ENCODE results near the gene L3HYPDH. TPM values are rescaled to one million over a fixed set of nuclear protein-coding genes. Genes with fewer than 3 reads are reported as not detected.

L3HYPDH gene
- polyA plus RNA-seq, 1 experiment = 28.0 TPM

DNA sequence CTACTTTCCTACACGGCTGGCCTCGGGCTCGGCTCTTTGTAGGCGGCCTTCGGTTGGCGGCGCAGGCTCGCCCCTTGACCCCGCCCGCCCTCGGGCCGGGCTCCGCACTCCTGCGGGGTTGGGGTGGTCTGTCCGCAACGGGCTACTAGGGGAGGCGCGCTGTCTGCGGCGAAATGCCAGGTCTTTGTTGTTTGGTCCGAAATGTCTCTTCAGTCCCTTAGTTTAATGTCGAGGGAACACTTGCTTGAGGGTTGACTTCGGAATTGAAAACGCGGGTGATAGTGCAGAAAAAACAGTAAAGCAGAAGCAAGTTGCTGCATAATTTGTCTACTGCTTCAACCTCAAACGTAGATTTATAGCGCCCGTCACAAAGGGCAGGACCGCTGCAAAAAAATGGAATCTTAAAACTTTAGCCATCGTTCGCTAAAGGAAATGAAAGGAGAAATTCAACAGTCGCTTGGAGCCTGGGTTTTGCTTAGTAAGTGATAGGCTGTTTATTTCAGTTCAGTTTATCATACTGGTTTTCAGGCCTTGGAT, 499 bp upstream of the L3HYPDH start:
- CTCF ChIA-PET = interaction anchor here (0.7 to 1.6 kb wide), 10 partner anchors 10 to 700 kb away, joined by 3 to 9 read pairs (median 4); partner anchors contain the start of gene GPR135
- Histone ChIP-seq H3K36me3 (ENCODE audit: control insufficient read depth, insufficient read depth, low read length) (peaks cover 3% of the 10 kb centered on the region; the same call in 1 of the 2 replicates), H3K27me3 (ENCODE audit: control insufficient read depth, insufficient read depth, low read length) (no peaks in the 10 kb centered on the region), H3K4me3 (ENCODE audit: low read depth, low read length) (peak overlapping the region; percentile 91)
- TF ChIP-seq, protein P1, sequence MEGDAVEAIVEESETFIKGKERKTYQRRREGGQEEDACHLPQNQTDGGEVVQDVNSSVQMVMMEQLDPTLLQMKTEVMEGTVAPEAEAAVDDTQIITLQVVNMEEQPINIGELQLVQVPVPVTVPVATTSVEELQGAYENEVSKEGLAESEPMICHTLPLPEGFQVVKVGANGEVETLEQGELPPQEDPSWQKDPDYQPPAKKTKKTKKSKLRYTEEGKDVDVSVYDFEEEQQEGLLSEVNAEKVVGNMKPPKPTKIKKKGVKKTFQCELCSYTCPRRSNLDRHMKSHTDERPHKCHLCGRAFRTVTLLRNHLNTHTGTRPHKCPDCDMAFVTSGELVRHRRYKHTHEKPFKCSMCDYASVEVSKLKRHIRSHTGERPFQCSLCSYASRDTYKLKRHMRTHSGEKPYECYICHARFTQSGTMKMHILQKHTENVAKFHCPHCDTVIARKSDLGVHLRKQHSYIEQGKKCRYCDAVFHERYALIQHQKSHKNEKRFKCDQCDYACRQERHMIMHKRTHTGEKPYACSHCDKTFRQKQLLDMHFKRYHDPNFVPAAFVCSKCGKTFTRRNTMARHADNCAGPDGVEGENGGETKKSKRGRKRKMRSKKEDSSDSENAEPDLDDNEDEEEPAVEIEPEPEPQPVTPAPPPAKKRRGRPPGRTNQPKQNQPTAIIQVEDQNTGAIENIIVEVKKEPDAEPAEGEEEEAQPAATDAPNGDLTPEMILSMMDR (IDR thresholded peaks at IDR 0.05; ENCODE audit: insufficient read depth, low read depth, low read length) = no peak
- POLR2A ChIA-PET = interaction anchor here (0.5 kb wide), 1 partner anchor 746 kb away, joined by 3 read pairs; no protein-coding TSS in a partner anchor
- DNase-seq (ENCODE audit: low read depth) = no peak

DNA sequence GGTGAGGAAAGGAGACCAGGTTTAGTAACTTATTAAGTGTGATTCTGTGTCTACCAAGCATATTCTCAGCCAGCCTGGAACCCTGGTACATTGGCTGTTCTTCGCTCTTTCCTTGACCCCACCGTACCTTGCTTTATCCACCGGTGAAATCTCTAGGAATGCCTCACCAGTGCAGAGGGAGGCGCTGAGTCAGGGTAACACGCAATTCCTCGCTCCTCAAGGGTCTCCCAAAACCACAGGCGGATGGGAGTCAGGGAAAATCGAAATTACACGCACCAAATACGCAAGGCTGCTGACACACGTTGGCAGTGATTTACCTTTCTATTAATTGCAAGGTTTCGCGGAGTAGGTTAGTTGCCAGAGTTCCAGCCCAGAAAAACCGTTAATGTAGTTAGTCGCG, 845 bp downstream of the L3HYPDH start:
- H3K4me3 ChIP-seq (ENCODE audit: low read depth, low read length) = peak overlapping the region; percentile 91
- TF ChIP-seq, protein P1 (IDR thresholded peaks at IDR 0.05; ENCODE audit: insufficient read depth, low read depth, low read length) = no peak
- H3K27me3 ChIP-seq (ENCODE audit: control insufficient read depth, insufficient read depth, low read length) = no peaks in the 10 kb centered on the region
- H3K36me3 ChIP-seq (ENCODE audit: control insufficient read depth, insufficient read depth, low read length) = peaks cover 1% of the 10 kb centered on the region
- ChIA-PET POLR2A (no interaction called here), CTCF (interaction anchor here (0.6 to 1.6 kb wide), 8 partner anchors 9 to 615 kb away, joined by 3 to 9 read pairs (median 4); no protein-coding TSS in a partner anchor)
- no peak for DNase-seq (ENCODE audit: low read depth)

DNA sequence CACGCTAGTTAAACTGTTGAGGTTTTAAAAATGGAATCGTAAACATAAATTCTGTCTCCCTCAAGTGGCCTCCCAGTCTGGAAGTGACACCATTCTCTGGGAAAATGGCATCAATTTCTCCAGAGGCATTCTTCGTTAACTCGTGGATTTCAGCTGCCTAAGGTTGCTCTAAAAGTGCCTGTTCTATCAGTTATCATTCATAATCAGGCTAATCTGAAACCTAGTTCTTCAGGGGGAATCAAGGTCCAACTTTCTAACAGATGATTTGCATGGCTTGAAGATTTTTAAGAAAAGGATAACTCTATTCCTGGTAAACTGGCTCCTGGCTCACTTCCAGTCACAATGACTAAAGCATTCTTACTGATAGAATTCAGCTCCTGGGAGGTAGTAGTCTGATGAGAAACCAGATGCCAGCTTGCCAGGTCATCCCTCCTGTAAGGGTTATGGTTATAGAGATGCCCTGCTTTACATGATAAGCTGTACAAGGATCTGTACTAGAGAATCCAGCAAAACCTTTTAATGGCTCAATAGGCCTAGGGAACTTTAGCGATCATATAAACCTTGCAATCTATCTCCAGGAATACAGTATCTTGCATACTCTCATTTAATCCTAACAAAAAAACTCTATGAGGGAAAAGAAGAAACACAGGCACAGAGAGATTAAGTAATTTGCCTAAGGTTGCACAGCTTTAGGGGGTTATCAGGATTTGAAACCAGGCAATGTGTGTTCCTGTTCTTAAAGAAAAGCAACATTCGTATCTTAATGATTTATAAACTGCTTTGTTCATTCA, 1.5 kb downstream of the L3HYPDH start:
- Histone ChIP-seq H3K36me3 (ENCODE audit: control insufficient read depth, insufficient read depth, low read length) (peaks cover 1% of the 10 kb centered on the region), H3K4me3 (ENCODE audit: low read depth, low read length) (peak overlapping the region; percentile 91), H3K27me3 (ENCODE audit: control insufficient read depth, insufficient read depth, low read length) (no peaks in the 10 kb centered on the region)
- CTCF ChIA-PET = interaction anchor here (0.6 to 1.6 kb wide), 4 partner anchors 8 to 616 kb away, joined by 3 to 5 read pairs (median 4); no protein-coding TSS in a partner anchor
- TF ChIP-seq, protein P1 (IDR thresholded peaks at IDR 0.05; ENCODE audit: insufficient read depth, low read depth, low read length) = no peak
- POLR2A ChIA-PET = no interaction called here
- peak; percentile 58 for DNase-seq (ENCODE audit: low read depth)

DNA sequence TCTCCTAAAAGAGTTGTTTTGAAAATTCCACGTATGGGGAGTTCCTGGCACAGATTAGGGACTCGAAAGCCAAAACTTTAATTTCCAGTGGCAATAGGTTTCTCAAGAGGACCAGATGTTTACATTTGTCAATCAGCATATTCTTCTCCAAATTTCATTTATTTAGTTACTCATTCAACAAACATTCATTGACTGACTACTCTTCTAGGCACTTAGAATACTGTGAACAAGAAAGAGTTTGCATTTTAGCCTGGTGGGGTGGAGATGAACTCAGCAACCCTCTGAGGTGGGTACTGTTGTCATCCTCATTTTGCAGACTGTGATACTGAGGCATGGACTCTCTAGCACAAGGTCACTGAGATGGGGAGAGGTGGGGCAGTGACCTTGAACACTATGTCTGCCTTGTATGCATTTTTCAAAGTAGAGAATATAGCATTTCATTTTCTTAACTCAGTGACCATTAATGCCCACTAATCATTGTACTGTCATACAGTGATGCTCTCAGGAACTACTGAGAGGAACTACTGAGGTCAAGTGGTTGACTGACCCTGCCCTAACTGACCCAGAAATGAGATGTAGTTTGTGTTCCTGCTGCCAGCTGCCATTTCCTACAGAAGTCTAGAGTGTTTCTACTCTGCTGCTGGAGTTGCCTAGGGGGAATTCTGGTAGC, 2.2 kb downstream of the L3HYPDH start:
- ChIA-PET POLR2A (no interaction called here), CTCF (interaction anchor here (0.6 kb wide), 1 partner anchor 100 kb away, joined by 3 read pairs; no protein-coding TSS in a partner anchor)
- H3K36me3 ChIP-seq (ENCODE audit: control insufficient read depth, insufficient read depth, low read length) = peaks cover 1% of the 10 kb centered on the region
- H3K27me3 ChIP-seq (ENCODE audit: control insufficient read depth, insufficient read depth, low read length) = no peaks in the 10 kb centered on the region
- TF ChIP-seq, protein P1 (IDR thresholded peaks at IDR 0.05; ENCODE audit: insufficient read depth, low read depth, low read length) = no peak
- peak overlapping the region; percentile 91 for H3K4me3 ChIP-seq (ENCODE audit: low read depth, low read length)
- no peak for DNase-seq (ENCODE audit: low read depth)

DNA sequence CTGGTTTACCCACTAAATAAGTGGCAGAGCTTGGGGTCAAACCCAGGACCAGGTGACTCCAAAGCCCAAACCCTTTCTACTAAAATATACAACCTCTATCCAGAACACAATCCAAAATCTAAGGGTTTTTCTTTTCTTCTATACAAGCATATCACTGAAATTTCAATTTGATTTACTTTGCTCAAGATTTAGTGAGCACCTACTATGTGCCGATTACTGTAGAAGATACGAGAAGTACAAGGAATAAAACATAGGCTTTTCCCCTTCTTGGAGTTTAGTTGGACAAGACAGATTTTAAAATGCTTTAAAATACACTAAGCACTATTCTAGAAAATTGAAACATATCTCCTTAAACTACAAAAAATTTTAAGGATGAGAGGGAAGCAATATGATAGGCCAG, 2.8 kb downstream of the L3HYPDH start:
- TF ChIP-seq, protein P1 (IDR thresholded peaks at IDR 0.05; ENCODE audit: insufficient read depth, low read depth, low read length) = no peak
- Histone ChIP-seq H3K27me3 (ENCODE audit: control insufficient read depth, insufficient read depth, low read length) (no peaks in the 10 kb centered on the region), H3K36me3 (ENCODE audit: control insufficient read depth, insufficient read depth, low read length) (peaks cover 2% of the 10 kb centered on the region), H3K4me3 (ENCODE audit: low read depth, low read length) (no peak overlapping the region)
- ChIA-PET CTCF (no interaction called here), POLR2A (no interaction called here)
- no peak for DNase-seq (ENCODE audit: low read depth)
